SJCRH30 (cell line): ENCODE data around the gene FANCC. TPM values are rescaled to one million over a fixed set of nuclear protein-coding genes. Genes with fewer than 3 reads are reported as not detected.
"Not testable (repeated sequence)": the region's sequence is repeated elsewhere in the genome, so short reads cannot be mapped to it uniquely, and the experiment has no call there.

Source experiments
- DNase-seq, 2 experiments: peaks; one replicate each; pipeline ENCODE4 v3.0.0-alpha.2; 2015 to 2020
- H3K27ac ChIP-seq: fragments of 250-450 bp; sonication (Bioruptor Pico); 2 replicates; pipeline ENCODE4 v1.5.1; 2020; ENCODE audit warnings: mild to moderate bottlenecking, moderate library complexity
- H3K27me3 ChIP-seq: fragments of 250-450 bp; sonication (Bioruptor Pico); 2 replicates; pipeline ENCODE4 v1.5.1; 2020; ENCODE audit warnings: mild to moderate bottlenecking, moderate library complexity
- H3K36me3 ChIP-seq: fragments of 250-450 bp; sonication (Bioruptor Pico); 2 replicates; pipeline ENCODE4 v1.5.1; 2020; ENCODE audit warnings: mild to moderate bottlenecking, moderate library complexity
- H3K4me1 ChIP-seq: fragments of 250-450 bp; sonication (Bioruptor Pico); 2 replicates; pipeline ENCODE4 v1.5.1; 2020; ENCODE audit warnings: mild to moderate bottlenecking, moderate library complexity
- H3K4me3 ChIP-seq: fragments of 250-450 bp; sonication (Bioruptor Pico); 2 replicates; pipeline ENCODE4 v1.5.1; 2020; ENCODE audit warnings: mild to moderate bottlenecking, moderate library complexity
- H3K9me3 ChIP-seq: fragments of 250-450 bp; sonication (Bioruptor Pico); replicated peaks from 2 replicates; pipeline ENCODE4 v1.5.1; 2020; ENCODE audit warnings: mild to moderate bottlenecking, moderate library complexity
- total RNA-seq: library from RNA; depleted of rRNA; stranded (reverse); fragments of >200 nt; shearing (Covaris generic); gene quantifications from 2 replicates; pipeline ENCODE4 v1.2.3, GENCODE V29; 2014

Gene FANCC
- total RNA-seq, 1 experiment from 2014 or later: 28.7 TPM

DNA sequence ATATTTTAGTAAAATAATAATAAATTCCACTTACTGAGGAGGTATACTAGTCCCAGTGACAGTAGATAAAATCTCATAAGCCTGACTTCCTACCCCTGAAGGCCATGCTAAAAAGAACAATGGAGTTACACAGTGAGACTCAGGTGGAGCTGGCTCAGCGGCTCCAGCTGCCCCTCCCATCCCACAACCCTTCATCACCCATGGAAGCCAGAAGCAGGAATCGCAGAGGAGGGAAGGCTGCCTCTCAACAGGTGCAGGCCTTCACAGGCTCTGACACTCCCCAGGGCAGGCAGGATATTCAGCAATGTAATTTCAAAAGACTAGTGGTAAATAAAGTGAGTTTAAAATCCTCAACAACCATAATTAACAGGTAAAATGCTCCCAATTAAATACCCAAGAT, 67.5 kb downstream of the FANCC start:
- peak; percentile 82 to 93 for DNase-seq
- Histone ChIP-seq H3K9me3 (0 out of 2 replicates have a peak, but pooled peaks cover 2% of the 10 kb centered on the region), H3K4me3 (no peak overlapping the region), H3K36me3 (peaks cover 10% of the 10 kb centered on the region; the same call in 1 of the 2 replicates), H3K27ac (peak overlapping the region; percentile 12), H3K27me3 (no peaks in the 10 kb centered on the region), H3K4me1 (peaks cover 18% of the 10 kb centered on the region)

- DNase-seq: no peak
Measured at GRCh38 chr9:95246547-95246946, 71.0 kb downstream of the FANCC start.

DNA sequence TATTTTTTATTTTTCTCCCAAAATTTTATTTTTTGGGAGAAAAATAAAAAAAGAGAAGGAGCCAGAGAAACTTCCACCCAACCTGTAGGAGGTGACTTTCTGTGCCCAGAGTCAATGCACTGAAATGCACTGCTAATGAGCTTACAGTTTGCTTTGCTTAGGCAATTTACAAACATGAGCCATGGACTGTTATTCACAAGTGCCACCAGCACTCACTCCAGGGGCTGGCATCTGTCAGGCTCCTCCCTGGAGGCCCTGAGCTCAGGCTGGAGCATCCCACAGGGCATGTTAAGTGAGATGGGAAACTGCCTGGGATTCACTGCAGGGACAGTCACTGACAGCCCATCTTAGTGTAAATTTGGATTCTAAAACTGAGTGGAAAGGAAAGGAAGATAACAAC, 74.9 kb downstream of the FANCC start:
- Histone ChIP-seq H3K9me3 (0 out of 2 replicates have a peak, but pooled peaks cover 4% of the 10 kb centered on the region), H3K27me3 (no peaks in the 10 kb centered on the region), H3K36me3 (peaks cover 20% of the 10 kb centered on the region), H3K4me3 (no peak overlapping the region), H3K4me1 (no peaks in the 10 kb centered on the region; the same call in 1 of the 2 replicates), H3K27ac (no peak overlapping the region)
- no peak for DNase-seq

More at GRCh38 chr9:95246547-95246946, 71.0 kb downstream of the FANCC start:
- Histone ChIP-seq H3K27me3 (no peaks in the 10 kb centered on the region), H3K27ac (no peak overlapping the region), H3K4me3 (no peak overlapping the region), H3K9me3 (0 out of 2 replicates have a peak, but pooled peaks cover 4% of the 10 kb centered on the region), H3K4me1 (peaks cover 18% of the 10 kb centered on the region), H3K36me3 (peaks cover 11% of the 10 kb centered on the region; the same call in 1 of the 2 replicates)

DNA sequence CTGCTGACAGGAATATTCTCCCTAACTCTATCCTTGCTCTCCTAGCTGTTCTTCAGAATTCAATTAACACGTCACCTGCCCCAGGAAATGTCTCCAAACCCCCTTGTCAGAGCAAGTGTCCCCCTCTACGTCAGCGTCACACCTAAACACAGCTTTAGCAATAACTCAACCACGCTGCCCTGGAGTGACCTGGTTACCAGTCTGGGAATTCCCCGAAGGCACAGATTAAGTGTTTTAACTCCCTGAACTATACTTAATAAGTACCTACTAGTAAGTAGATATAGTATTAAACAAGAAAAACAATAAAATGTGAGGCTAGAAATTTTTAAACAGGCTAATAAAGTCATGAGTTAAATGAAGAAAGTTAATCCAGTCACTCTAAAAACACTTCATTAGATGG, 78.4 kb downstream of the FANCC start:
- no peak for DNase-seq
- H3K36me3 ChIP-seq: peaks cover 11% of the 10 kb centered on the region
- H3K27ac ChIP-seq: no peak overlapping the region
- H3K27me3 ChIP-seq: no peaks in the 10 kb centered on the region
- H3K9me3 ChIP-seq: no peaks in the 10 kb centered on the region
- no peak overlapping the region for H3K4me3 ChIP-seq
- H3K4me1 ChIP-seq: no peaks in the 10 kb centered on the region; the same call in 1 of the 2 replicates

DNA sequence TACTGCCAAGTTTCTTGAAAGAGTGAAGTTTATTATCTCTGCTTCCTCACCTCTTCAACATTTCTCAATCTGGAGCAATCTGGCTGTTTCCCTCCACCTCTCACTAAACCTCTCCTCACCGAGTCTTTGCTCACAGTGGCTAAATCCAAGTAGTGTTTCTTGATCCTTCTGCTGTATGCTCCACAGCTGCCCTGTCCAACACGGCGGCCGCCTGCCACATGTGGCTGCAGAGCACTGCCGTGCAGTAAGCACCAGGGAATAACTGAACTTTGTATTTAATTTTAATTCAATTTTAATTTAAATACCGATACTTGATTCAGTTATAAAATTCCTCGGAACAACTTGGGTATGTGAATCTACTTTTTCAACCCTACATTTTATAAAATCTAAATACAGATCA, 80.2 kb downstream of the FANCC start:
- H3K4me3 ChIP-seq: no peak overlapping the region
- no peak overlapping the region for H3K27ac ChIP-seq
- H3K4me1 ChIP-seq: no peaks in the 10 kb centered on the region; the same call in 1 of the 2 replicates
- H3K9me3 ChIP-seq: peaks cover 3% of the 10 kb centered on the region; the same call in 1 of the 2 replicates
- no peak for DNase-seq
- peaks cover 19% of the 10 kb centered on the region for H3K36me3 ChIP-seq
- no peaks in the 10 kb centered on the region for H3K27me3 ChIP-seq

DNA sequence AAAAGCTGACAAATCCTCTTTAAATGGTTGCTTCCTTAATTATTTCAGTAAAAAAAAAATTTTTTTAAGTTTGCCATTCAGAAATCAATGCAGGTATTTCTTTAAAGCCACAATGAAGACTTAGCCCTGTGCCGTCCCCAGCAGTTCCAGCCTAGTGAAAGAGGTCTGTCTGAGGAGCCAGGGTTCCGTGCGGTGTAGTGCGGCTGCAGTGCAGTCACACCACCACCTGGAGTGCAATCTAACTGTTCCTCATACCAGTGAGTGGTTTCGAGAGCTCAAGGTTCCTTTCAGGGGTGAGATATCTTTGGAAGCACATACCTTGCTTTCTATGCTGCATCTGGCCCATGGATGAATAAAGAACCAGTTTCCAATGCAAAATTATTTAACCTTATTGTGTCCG, 87.5 kb downstream of the FANCC start:
- peaks cover 6% of the 10 kb centered on the region; the same call in 1 of the 2 replicates for H3K9me3 ChIP-seq

DNA sequence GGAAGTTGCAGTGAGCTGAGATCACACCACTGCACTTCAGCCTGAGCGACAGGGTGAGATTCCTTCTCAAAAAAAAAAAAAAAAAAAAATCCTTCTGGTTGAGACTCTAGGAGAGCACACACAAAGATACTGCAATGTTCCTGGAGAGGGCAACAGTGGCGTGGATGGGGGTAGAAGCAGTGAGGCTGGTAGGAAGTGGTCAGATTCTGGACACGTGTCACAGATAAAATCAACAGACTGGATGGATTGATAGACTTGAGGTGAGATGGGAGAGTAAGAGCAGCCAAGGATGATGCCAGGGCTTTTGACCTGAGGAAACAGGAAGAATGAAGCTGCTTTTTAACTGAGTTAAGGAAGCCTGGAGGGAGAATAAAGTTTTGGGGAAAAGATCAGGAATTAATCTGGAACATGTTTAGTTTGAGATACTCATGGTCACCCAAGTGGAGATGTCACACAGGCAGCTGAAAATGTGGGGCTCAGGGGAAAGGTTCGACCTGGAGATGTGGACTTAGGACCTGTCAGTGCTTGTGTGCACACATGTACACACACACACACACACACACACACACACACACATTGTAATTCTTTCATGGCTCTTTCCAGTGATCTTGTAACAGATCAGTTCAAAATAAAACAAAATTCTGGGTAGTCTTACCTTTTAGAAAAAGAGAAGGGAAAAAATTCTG, 88.1 kb downstream of the FANCC start:
- Histone ChIP-seq H3K4me1 (peaks cover 16% of the 10 kb centered on the region), H3K36me3 (peaks cover 10% of the 10 kb centered on the region; the same call in 1 of the 2 replicates), H3K27me3 (no peaks in the 10 kb centered on the region), H3K9me3 (peaks cover 6% of the 10 kb centered on the region; the same call in 1 of the 2 replicates), H3K27ac (no peak overlapping the region), H3K4me3 (no peak overlapping the region)
- DNase-seq: no peak

More for the DNA sequence above, 87.5 kb downstream of the FANCC start:
- no peak for DNase-seq
- H3K4me1 ChIP-seq: peaks cover 14% of the 10 kb centered on the region
- H3K4me3 ChIP-seq: no peak overlapping the region
- no peaks in the 10 kb centered on the region for H3K27me3 ChIP-seq
- peaks cover 10% of the 10 kb centered on the region; the same call in 1 of the 2 replicates for H3K36me3 ChIP-seq
- no peak overlapping the region for H3K27ac ChIP-seq

GRCh38 chr9:95226921-95227320, 90.6 kb downstream of the FANCC start:
- Histone ChIP-seq H3K36me3 (no peaks in the 10 kb centered on the region), H3K9me3 (no peaks in the 10 kb centered on the region; the same call in 1 of the 2 replicates), H3K27ac (no peak overlapping the region), H3K27me3 (no peaks in the 10 kb centered on the region), H3K4me1 (peaks cover 16% of the 10 kb centered on the region), H3K4me3 (no peak overlapping the region)
- peak in 1 of 2 experiments; percentile 21 for DNase-seq

GRCh38 chr9:95225726-95226106, 91.8 kb downstream of the FANCC start:
- Histone ChIP-seq H3K27ac (no peak overlapping the region), H3K9me3 (no peaks in the 10 kb centered on the region), H3K27me3 (no peaks in the 10 kb centered on the region), H3K4me3 (no peak overlapping the region), H3K36me3 (no peaks in the 10 kb centered on the region), H3K4me1 (peaks cover 16% of the 10 kb centered on the region)
- no peak for DNase-seq

DNA sequence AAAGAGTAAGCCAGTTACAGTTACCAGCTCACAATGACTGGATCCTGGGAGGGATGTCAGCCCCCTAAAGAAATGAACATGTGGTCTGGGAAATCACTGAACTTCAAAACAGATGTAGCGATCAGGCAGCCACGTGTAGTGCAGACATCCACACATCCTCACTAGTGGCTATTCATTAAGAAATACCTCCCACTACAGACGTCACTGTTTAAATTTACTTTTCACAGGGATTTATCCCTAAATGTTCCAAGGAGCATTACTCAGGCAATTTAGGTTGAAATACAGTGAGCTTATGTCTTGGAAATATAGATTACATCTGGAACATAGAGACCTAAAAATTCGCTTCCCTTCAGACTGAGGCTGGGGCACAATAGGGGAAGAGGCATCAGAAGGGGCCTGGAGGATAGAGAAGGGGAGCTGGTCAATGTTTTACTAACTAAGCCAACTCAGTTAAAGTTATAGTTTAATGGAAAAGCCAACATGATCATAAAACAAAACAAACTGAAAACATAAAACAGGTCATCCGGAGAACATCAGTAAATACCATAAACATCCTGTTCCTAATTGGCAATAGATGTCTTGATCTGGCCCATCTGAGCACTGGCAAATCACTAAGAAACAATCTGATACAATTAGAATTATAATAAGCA, 92.3 kb downstream of the FANCC start:
- no peaks in the 10 kb centered on the region for H3K36me3 ChIP-seq
- H3K27me3 ChIP-seq: no peaks in the 10 kb centered on the region
- peaks cover 16% of the 10 kb centered on the region for H3K4me1 ChIP-seq
- H3K9me3 ChIP-seq: no peaks in the 10 kb centered on the region; the same call in 1 of the 2 replicates
- no peak overlapping the region for H3K27ac ChIP-seq
- H3K4me3 ChIP-seq: no peak overlapping the region
- peak in 1 of 2 experiments; percentile 28 for DNase-seq

DNA sequence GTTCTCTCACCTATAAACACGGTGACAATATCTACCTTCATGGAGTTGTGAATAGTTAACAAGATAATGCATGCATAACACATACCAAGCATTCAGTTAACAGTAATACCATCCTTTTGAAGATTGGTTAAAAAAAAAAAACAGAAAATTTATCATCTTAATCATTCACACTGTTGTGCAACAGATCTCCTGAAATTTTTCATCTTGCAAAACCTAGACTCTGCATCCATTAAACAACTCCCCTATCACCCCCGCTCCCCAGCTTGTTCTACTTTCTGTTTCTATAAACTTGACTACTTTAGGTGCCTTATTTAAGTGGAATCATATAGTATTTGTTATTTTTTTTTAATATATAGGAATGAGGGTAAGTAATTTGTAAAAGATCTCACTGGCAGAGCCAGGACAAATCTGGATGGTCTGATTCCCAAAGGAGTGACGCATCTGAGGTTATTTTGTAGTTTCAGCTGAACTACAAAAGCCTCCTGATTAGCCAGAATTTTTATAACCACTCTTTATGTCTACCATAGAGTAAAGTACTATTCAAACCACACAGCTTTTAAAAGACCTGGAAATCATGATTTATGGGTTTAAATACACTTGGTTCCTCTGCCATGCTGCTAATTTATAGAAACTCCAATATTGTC, 93.0 kb downstream of the FANCC start:
- H3K4me3 ChIP-seq: no peak overlapping the region
- H3K4me1 ChIP-seq: peaks cover 18% of the 10 kb centered on the region
- no peaks in the 10 kb centered on the region for H3K36me3 ChIP-seq
- DNase-seq: no peak
- H3K9me3 ChIP-seq: no peaks in the 10 kb centered on the region; the same call in 1 of the 2 replicates
- H3K27ac ChIP-seq: no peak overlapping the region
- no peaks in the 10 kb centered on the region for H3K27me3 ChIP-seq

- H3K4me1 ChIP-seq, H3K27ac ChIP-seq, H3K9me3 ChIP-seq, H3K36me3 ChIP-seq, DNase-seq, H3K27me3 ChIP-seq, H3K4me3 ChIP-seq: not testable (repeated sequence)
Measured at GRCh38 chr9:95220352-95220751, 97.2 kb downstream of the FANCC start.

GRCh38 chr9:95218773-95219172, 98.7 kb downstream of the FANCC start:
- no peak for DNase-seq
- no peaks in the 10 kb centered on the region; the same call in 1 of the 2 replicates for H3K9me3 ChIP-seq
- H3K4me1 ChIP-seq: peaks cover 5% of the 10 kb centered on the region; the same call in 1 of the 2 replicates
- no peak overlapping the region for H3K4me3 ChIP-seq
- no peaks in the 10 kb centered on the region for H3K27me3 ChIP-seq
- H3K27ac ChIP-seq: no peak overlapping the region
- H3K36me3 ChIP-seq: no peaks in the 10 kb centered on the region

DNA sequence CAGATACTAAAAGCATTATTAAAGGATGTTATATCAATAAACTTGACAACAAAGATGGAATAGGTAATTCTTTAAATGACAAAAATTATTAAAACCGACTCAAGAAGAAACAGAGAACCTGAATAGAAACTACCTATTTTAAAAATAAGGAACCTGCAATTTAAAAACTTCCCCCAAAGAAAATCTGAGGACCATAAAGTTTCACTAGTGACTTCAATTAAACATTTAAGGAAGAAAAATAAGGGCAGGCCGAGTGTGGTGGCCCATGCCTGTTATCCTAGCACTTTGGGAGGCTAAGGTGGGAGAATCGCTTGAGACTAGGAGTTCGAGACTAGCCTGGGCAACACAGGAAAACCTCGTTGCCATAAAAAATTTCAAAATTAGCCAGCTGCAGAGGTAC, 99.6 kb downstream of the FANCC start:
- H3K9me3 ChIP-seq: no peaks in the 10 kb centered on the region; the same call in 1 of the 2 replicates
- no peak overlapping the region for H3K27ac ChIP-seq
- no peaks in the 10 kb centered on the region for H3K36me3 ChIP-seq
- H3K4me3 ChIP-seq: no peak overlapping the region
- H3K27me3 ChIP-seq: no peaks in the 10 kb centered on the region
- no peak for DNase-seq
- peaks cover 5% of the 10 kb centered on the region; the same call in 1 of the 2 replicates for H3K4me1 ChIP-seq
